ENCODE data around the gene MT1A.

MT1A gene

GRCh38 chr16:56600398-56600999, 38.0 kb upstream of the MT1A start:
- DNase-seq (ENCODE audit: low read depth), result peak; percentile 64
- no peak overlapping the region for H3K4me3 ChIP-seq (replicated peaks; ENCODE audit: low read depth, low read length)
- TF ChIP-seq, protein P1, sequence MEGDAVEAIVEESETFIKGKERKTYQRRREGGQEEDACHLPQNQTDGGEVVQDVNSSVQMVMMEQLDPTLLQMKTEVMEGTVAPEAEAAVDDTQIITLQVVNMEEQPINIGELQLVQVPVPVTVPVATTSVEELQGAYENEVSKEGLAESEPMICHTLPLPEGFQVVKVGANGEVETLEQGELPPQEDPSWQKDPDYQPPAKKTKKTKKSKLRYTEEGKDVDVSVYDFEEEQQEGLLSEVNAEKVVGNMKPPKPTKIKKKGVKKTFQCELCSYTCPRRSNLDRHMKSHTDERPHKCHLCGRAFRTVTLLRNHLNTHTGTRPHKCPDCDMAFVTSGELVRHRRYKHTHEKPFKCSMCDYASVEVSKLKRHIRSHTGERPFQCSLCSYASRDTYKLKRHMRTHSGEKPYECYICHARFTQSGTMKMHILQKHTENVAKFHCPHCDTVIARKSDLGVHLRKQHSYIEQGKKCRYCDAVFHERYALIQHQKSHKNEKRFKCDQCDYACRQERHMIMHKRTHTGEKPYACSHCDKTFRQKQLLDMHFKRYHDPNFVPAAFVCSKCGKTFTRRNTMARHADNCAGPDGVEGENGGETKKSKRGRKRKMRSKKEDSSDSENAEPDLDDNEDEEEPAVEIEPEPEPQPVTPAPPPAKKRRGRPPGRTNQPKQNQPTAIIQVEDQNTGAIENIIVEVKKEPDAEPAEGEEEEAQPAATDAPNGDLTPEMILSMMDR (IDR thresholded peaks at IDR 0.05; ENCODE audit: low read length, missing control alignments), result peak; percentile 80

DNA sequence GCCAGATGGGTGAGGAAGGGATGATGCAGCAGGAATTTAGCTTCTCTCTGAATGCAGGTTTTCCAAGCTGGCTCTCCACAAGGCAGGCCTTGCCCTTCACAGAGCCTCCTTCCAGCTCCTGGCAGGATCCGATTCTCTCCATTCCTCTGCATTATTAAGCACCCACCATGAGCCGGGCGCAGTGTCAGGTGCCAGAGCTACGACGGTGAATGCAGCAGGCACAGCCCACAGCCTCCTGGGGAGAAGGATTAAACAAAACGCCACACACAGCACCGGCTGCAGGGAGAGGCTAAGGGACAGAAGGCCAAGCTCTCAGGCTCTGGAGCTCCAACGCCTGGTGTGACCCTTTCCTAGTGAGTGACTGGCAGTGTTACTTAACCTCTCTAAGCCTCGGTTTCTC, 37.1 kb upstream of the MT1A start:
- H3K4me3 ChIP-seq (replicated peaks; ENCODE audit: low read depth, low read length), result no peak overlapping the region
- TF ChIP-seq, protein P1 (IDR thresholded peaks at IDR 0.05; ENCODE audit: low read length, missing control alignments), result no peak
- DNase-seq (ENCODE audit: low read depth), result no peak

GRCh38 chr16:56603589-56603988, 34.9 kb upstream of the MT1A start:
- TF ChIP-seq, protein P1 (IDR thresholded peaks at IDR 0.05; ENCODE audit: low read length, missing control alignments), result peak; percentile 50
- peak; percentile 49 for DNase-seq (ENCODE audit: low read depth)
- H3K4me3 ChIP-seq (replicated peaks; ENCODE audit: low read depth, low read length), result no peak overlapping the region

DNA sequence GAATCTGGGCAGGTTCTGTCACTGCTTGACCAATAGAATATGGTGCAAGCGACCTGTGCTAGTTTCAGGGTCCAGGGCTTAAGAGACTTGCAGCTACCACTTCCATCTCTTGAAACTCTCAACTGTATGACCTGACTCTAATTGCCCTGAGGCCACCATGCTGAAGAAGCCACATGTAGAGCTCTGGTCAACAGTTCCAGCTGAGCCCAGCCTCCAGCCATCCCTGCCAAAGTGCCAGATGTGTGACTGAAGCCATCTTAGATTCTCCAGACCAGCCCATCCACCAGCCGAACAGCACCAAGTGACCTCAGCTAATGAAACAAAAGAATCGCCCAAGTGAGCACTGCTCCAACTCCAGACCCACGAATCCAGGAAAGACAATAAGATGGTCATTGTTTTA, 33.5 kb upstream of the MT1A start:
- no peak for DNase-seq (ENCODE audit: low read depth)
- no peak overlapping the region for H3K4me3 ChIP-seq (replicated peaks; ENCODE audit: low read depth, low read length)
- TF ChIP-seq, protein P1 (IDR thresholded peaks at IDR 0.05; ENCODE audit: low read length, missing control alignments), result no peak

GRCh38 chr16:56605475-56605874, 33.0 kb upstream of the MT1A start:
- TF ChIP-seq, protein P1 (IDR thresholded peaks at IDR 0.05; ENCODE audit: low read length, missing control alignments), result no peak
- no peak overlapping the region for H3K4me3 ChIP-seq (replicated peaks; ENCODE audit: low read depth, low read length)
- DNase-seq (ENCODE audit: low read depth), result no peak

DNA sequence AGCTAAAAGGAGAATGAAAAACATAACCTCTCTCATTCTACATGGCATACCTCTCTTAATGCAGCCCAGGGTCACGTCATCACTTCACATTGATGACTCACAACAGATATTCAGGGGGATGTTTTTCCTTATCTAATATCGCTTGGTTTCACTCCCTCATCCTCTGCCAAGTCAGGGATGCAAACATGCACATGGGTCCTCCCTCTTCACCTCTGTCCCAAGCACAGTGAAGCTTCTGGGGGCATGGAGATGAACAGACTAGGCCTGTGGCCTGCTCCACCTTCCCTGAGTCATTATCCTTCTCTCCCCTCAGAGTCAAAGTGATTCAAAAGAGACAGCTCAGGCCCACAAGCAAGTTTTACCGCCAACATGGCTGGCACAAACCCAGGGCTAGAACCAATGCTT, 32.4 kb upstream of the MT1A start:
- TF ChIP-seq, protein P1 (IDR thresholded peaks at IDR 0.05; ENCODE audit: low read length, missing control alignments), result no peak
- H3K4me3 ChIP-seq (replicated peaks; ENCODE audit: low read depth, low read length), result no peak overlapping the region
- peak; percentile 77 for DNase-seq (ENCODE audit: low read depth)

DNA sequence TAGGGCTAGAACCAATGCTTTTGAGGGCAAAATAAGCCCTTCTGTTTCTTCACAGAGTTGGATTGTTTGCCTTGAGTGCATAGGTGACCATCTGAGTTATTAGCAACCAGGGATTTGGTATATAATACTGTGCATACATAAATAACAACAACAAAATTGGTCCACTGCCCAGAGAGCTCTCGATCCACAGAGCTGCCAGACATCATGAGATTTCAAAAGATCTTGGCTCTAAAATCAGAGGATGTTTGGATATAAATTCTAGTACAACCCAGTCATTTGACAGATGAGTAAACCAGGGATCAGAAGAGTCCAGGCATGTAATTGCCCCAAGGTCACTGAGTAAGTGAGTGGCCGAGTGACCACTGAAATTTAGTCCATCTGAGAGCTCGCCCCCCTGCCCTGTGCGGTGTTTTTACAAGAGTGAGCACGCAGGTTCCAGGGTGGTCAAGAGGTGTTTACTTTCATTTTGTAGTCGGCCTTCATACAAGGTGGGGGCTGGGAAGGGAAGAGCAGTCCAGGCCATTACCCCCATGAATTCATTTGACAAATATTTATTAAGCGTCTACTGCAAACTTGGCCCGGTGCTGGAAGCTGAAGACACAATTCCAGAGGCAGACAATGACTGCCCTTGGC, 31.9 kb upstream of the MT1A start:
- DNase-seq (ENCODE audit: low read depth), result peak; percentile 93
- H3K4me3 ChIP-seq (replicated peaks; ENCODE audit: low read depth, low read length), result peak overlapping the region; percentile 23
- TF ChIP-seq, protein P1 (IDR thresholded peaks at IDR 0.05; ENCODE audit: low read length, missing control alignments), result no peak

All from fibroblast of pulmonary artery (primary cell).